ENCODE measurements around the gene KCNIP1.

KCNIP1 gene

GRCh38 chr5:170691657-170692056, 187.8 kb downstream of the KCNIP1 start:
- no peak overlapping the region for H3K4me3 ChIP-seq (ENCODE audit: low read depth, low read length)
- no peak for TF ChIP-seq WT1 (tag by site-specific recombination; IDR thresholded peaks at IDR 0.05)
- TF ChIP-seq ZIC2 (tag by site-specific recombination; IDR thresholded peaks at IDR 0.05), result no peak
- TF ChIP-seq ZNF654 (tag by site-specific recombination; IDR thresholded peaks at IDR 0.05; ENCODE audit: low read depth), result peak; percentile 33
- 0 out of 2 replicates have a peak, but pooled peaks have one; percentile 14 for TF ChIP-seq CTCF (tag by site-specific recombination; IDR thresholded peaks at IDR 0.05)
- ChIA-PET CTCF (interaction anchor here (0.5 to 3.7 kb wide), 9 partner anchors 14 to 1473 kb away, joined by 3 to 10 read pairs (median 3); no protein-coding TSS in a partner anchor), POLR2A (no interaction called here)
- H3K27ac ChIP-seq (ENCODE audit: extremely low read depth, low read depth, low read length), result no peak overlapping the region
- H3K4me1 ChIP-seq (ENCODE audit: control insufficient read depth, insufficient read depth, low read length), result no peaks in the 10 kb centered on the region
- no peaks in the 10 kb centered on the region for H3K9me3 ChIP-seq (ENCODE audit: control insufficient read depth, insufficient read depth, low read depth, low read length)
- no peaks in the 10 kb centered on the region for H3K36me3 ChIP-seq (ENCODE audit: control insufficient read depth in 2 of 2, insufficient read depth in 1 of 2, low read length in 2 of 2)

- H3K27ac ChIP-seq (ENCODE audit: extremely low read depth, low read depth, low read length), result no peak overlapping the region
- ChIA-PET POLR2A (no interaction called here), CTCF (interaction anchor here (0.5 to 3.7 kb wide), 2 partner anchors 32 to 52 kb away, joined by 4 to 10 read pairs; no protein-coding TSS in a partner anchor)
- H3K36me3 ChIP-seq (ENCODE audit: control insufficient read depth in 2 of 2, insufficient read depth in 1 of 2, low read length in 2 of 2), result no peaks in the 10 kb centered on the region
- TF ChIP-seq REST (tag by site-specific recombination; IDR thresholded peaks at IDR 0.05) (peak; percentile 72; the same call in 1 of the 2 replicates), ZNF155 (tag by site-specific recombination; IDR thresholded peaks at IDR 0.05) (no peak), PRDM1 (tag by site-specific recombination; IDR thresholded peaks at IDR 0.05) (no peak), ZNF302 (tag by site-specific recombination; IDR thresholded peaks at IDR 0.05; ENCODE audit: low read depth) (no peak), ZNF571 (tag by site-specific recombination; IDR thresholded peaks at IDR 0.05) (no peak), ZBTB17 (tag by site-specific recombination; IDR thresholded peaks at IDR 0.05) (no peak)
- no peaks in the 10 kb centered on the region for H3K9me3 ChIP-seq (ENCODE audit: control insufficient read depth, insufficient read depth, low read depth, low read length)
- no peak overlapping the region for H3K4me3 ChIP-seq (ENCODE audit: low read depth, low read length)
- H3K4me1 ChIP-seq (ENCODE audit: control insufficient read depth, insufficient read depth, low read length), result no peaks in the 10 kb centered on the region
Observed at GRCh38 chr5:170693701-170694100, 189.9 kb downstream of the KCNIP1 start.

GRCh38 chr5:170694911-170695310, 191.1 kb downstream of the KCNIP1 start:
- Histone ChIP-seq H3K4me1 (ENCODE audit: control insufficient read depth, insufficient read depth, low read length) (no peaks in the 10 kb centered on the region), H3K27ac (ENCODE audit: extremely low read depth, low read depth, low read length) (no peak overlapping the region), H3K4me3 (ENCODE audit: low read depth, low read length) (no peak overlapping the region), H3K36me3 (ENCODE audit: control insufficient read depth in 2 of 2, insufficient read depth in 1 of 2, low read length in 2 of 2) (no peaks in the 10 kb centered on the region), H3K9me3 (ENCODE audit: control insufficient read depth, insufficient read depth, low read depth, low read length) (no peaks in the 10 kb centered on the region)
- ChIA-PET POLR2A (no interaction called here), CTCF (interaction anchor here (0.9 to 1.2 kb wide), 2 partner anchors 11 to 49 kb away, joined by 3 to 4 read pairs; no protein-coding TSS in a partner anchor)
- TF ChIP-seq ZNF148 (tag by site-specific recombination; IDR thresholded peaks at IDR 0.05; ENCODE audit: borderline replicate concordance) (no peak), ZNF544 (tag by site-specific recombination; IDR thresholded peaks at IDR 0.05) (no peak), ZNF785 (tag by site-specific recombination; IDR thresholded peaks at IDR 0.05) (no peak), ZNF626 (tag by site-specific recombination; IDR thresholded peaks at IDR 0.05) (no peak), ZNF843 (tag by site-specific recombination; IDR thresholded peaks at IDR 0.05) (no peak), ZNF311 (tag by site-specific recombination; IDR thresholded peaks at IDR 0.05; ENCODE audit: borderline replicate concordance) (no peak), ZNF488 (tag by site-specific recombination; IDR thresholded peaks at IDR 0.05) (no peak), GFI1B (tag by site-specific recombination; IDR thresholded peaks at IDR 0.05) (no peak), ZFP37 (tag by site-specific recombination; IDR thresholded peaks at IDR 0.05) (no peak), GLIS2 (tag by site-specific recombination; IDR thresholded peaks at IDR 0.05) (no peak), ZNF280D (tag by site-specific recombination; IDR thresholded peaks at IDR 0.05) (no peak)

Data from HEK293 (cell line).